ENCODE measurements around the gene CLEC2L. TPM values are rescaled to one million over a fixed set of nuclear protein-coding genes. Genes with fewer than 3 reads are reported as not detected.
A peak's percentile ranks its signal among the peaks of the same experiment; 100 is the strongest.

CLEC2L gene
- 0.08 TPM for total RNA-seq (2013)
- polyA plus RNA-seq, result not detected
- polyA minus RNA-seq, result not detected in 2 replicates
- 0 to 0.81 (median 0) reads per million in 11 experiments for total RNA-seq

- no peaks in the 10 kb centered on the region for H3K4me1 ChIP-seq (ENCODE audit: control insufficient read depth in 1 of 2, insufficient read depth in 2 of 2, low read length in 2 of 2)
- H3K4me1 Mint-ChIP-seq, result peaks cover 15% of the 10 kb centered on the region
- H4K20me1 ChIP-seq (ENCODE audit: insufficient read depth, low read length), result no peaks in the 10 kb centered on the region
- H3K36me3 ChIP-seq (replicated peaks in 1 of 2; ENCODE audit: control insufficient read depth in 1 of 2, insufficient read depth in 2 of 2, low read length in 2 of 2), result no peaks in the 10 kb centered on the region
- H3K27me3 Mint-ChIP-seq (ENCODE audit: low read depth in 3 of 3), result peaks cover 38 to 51% (median 51%) of the 10 kb centered on the region in 3 donors
- H3K4me3 ChIP-seq (replicated peaks in 1 of 3; ENCODE audit: low read depth in 2 of 3, low read length in 3 of 3), result peak within 1 kb of the TSS in 1 of 3 experiments; percentile 36
- peak within 1 kb of the TSS; percentile 53 for H3K4me2 ChIP-seq (replicated peaks; ENCODE audit: extremely low read depth, low read length, poor library complexity, severe bottlenecking)
- intact Hi-C loops (cut with micrococcal nuclease), result no loop called here
- H3K9me3 Mint-ChIP-seq, result peaks cover 7 to 26% (median 18%) of the 10 kb centered on the region in 7 donors
- no peak within 1 kb of the TSS for H2AFZ ChIP-seq (ENCODE audit: insufficient read depth, low read depth, low read length, poor library complexity, severe bottlenecking)
- H3K36me3 Mint-ChIP-seq, result peaks cover 0 to 3% of the 10 kb centered on the region in 2 donors
- no peak within 1 kb of the TSS for H3K9ac ChIP-seq (ENCODE audit: insufficient read depth, low read length, poor library complexity, severe bottlenecking)
- H3K79me2 ChIP-seq (ENCODE audit: insufficient read depth, low read length), result no peaks in the 10 kb centered on the region
- H3K27me3 ChIP-seq (ENCODE audit: control insufficient read depth in 2 of 2, insufficient read depth in 2 of 2, low read length in 2 of 2), result peaks cover 15 to 47% of the 10 kb centered on the region in 2 donors
- H3K27ac Mint-ChIP-seq, result no peak within 1 kb of the TSS
- DNase-seq, result no peak
- peak within 1 kb of the TSS; percentile 13 to 85 for H3K4me3 Mint-ChIP-seq
- WGBS (ENCODE audit: insufficient coverage), result 2% methylated on average over 63 of the region's 75 CpGs
- TF ChIP-seq, protein P1, sequence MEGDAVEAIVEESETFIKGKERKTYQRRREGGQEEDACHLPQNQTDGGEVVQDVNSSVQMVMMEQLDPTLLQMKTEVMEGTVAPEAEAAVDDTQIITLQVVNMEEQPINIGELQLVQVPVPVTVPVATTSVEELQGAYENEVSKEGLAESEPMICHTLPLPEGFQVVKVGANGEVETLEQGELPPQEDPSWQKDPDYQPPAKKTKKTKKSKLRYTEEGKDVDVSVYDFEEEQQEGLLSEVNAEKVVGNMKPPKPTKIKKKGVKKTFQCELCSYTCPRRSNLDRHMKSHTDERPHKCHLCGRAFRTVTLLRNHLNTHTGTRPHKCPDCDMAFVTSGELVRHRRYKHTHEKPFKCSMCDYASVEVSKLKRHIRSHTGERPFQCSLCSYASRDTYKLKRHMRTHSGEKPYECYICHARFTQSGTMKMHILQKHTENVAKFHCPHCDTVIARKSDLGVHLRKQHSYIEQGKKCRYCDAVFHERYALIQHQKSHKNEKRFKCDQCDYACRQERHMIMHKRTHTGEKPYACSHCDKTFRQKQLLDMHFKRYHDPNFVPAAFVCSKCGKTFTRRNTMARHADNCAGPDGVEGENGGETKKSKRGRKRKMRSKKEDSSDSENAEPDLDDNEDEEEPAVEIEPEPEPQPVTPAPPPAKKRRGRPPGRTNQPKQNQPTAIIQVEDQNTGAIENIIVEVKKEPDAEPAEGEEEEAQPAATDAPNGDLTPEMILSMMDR (IDR thresholded peaks at IDR 0.05), result no peak
- H3K27ac ChIP-seq (ENCODE audit: low read depth in 1 of 2, low read length in 2 of 2), result no peak within 1 kb of the TSS
- peaks cover 3 to 8% of the 10 kb centered on the region in 2 donors for H3K9me3 ChIP-seq (replicated peaks in 1 of 2; ENCODE audit: control insufficient read depth in 1 of 2, insufficient read depth in 1 of 2, low read length in 2 of 2)
Observed at GRCh38 chr7:139523199-139523941, at the start of gene CLEC2L. Gene CLEC2L (plus strand): TSS chr7:139523685. CDS start chr7:139523928, 243 bp downstream.

DNA sequence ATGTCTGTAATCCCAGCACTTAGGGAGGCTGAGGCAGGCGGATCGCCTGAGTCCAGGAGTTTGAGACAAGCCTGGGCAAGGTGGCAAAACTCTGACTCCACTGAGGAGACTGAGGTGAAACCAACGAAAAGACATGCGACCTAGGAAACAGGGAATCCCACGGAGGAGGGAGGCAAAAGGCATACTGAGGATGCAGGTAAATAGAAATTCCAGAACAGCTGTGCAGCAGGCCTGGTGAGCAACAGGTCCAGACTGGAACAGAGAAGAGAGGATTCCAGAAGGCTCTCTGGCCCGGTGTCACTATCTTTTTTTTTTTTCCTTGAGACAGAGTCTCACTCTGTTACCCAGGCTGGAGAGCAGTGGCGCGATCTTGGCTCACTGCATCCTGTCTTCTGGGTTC, 47.3 kb upstream of the CLEC2L start:
- no peaks in the 10 kb centered on the region for H3K36me3 ChIP-seq (replicated peaks in 1 of 2; ENCODE audit: control insufficient read depth in 1 of 2, insufficient read depth in 2 of 2, low read length in 2 of 2)

More for the DNA sequence above, 47.3 kb upstream of the CLEC2L start:
- TF ChIP-seq, protein P1 (IDR thresholded peaks at IDR 0.05), result no peak
- Histone ChIP-seq H3K27me3 (ENCODE audit: control insufficient read depth in 2 of 2, insufficient read depth in 2 of 2, low read length in 2 of 2) (peaks cover 0 to 1% of the 10 kb centered on the region in 2 donors), H3K27ac (ENCODE audit: low read depth in 1 of 2, low read length in 2 of 2) (no peak overlapping the region), H3K4me2 (replicated peaks; ENCODE audit: extremely low read depth, low read length, poor library complexity, severe bottlenecking) (no peak overlapping the region), H3K4me1 (ENCODE audit: control insufficient read depth in 1 of 2, insufficient read depth in 2 of 2, low read length in 2 of 2) (no peaks in the 10 kb centered on the region), H3K4me3 (replicated peaks in 1 of 3; ENCODE audit: low read depth in 2 of 3, low read length in 3 of 3) (no peak overlapping the region), H4K20me1 (ENCODE audit: insufficient read depth, low read length) (no peaks in the 10 kb centered on the region), H3K79me2 (ENCODE audit: insufficient read depth, low read length) (no peaks in the 10 kb centered on the region), H3K9me3 (replicated peaks in 1 of 2; ENCODE audit: control insufficient read depth in 1 of 2, insufficient read depth in 1 of 2, low read length in 2 of 2) (peaks cover 3 to 4% of the 10 kb centered on the region in 2 donors), H2AFZ (ENCODE audit: insufficient read depth, low read depth, low read length, poor library complexity, severe bottlenecking) (no peak overlapping the region), H3K9ac (ENCODE audit: insufficient read depth, low read length, poor library complexity, severe bottlenecking) (no peak overlapping the region)
- WGBS (ENCODE audit: insufficient coverage), result 98% methylated on average over 6 of the region's 8 CpGs
- Mint-ChIP-seq H3K4me1 (no peaks in the 10 kb centered on the region), H3K9me3 (peaks cover 5 to 16% (median 8%) of the 10 kb centered on the region in 7 donors), H3K27ac (no peak overlapping the region), H3K36me3 (no peaks in the 10 kb centered on the region), H3K4me3 (no peak overlapping the region), H3K27me3 (ENCODE audit: low read depth in 3 of 3) (peaks cover 4 to 7% (median 6%) of the 10 kb centered on the region in 3 donors)
- intact Hi-C loops (cut with micrococcal nuclease), result no loop called here
- DNase-seq, result no peak
